Lower leg skin (tissue), 3 donors: ENCODE data around the gene EYA2.

Source experiments
- CTCF ChIP-seq, 3 donors: fragments of 450-650 bp; IDR thresholded peaks; one replicate each; pipeline ENCODE4 v1.5.1; 2016; ENCODE audit warnings: antibody characterized with exemption in 3 of 3, mild to moderate bottlenecking in 3 of 3, moderate library complexity in 2 of 3
- POLR2A ChIP-seq, 2 donors: fragments of 450-650 bp; IDR thresholded peaks; one replicate each; pipeline ENCODE4 v1.6.1; 2016 to 2017; ENCODE audit warnings: antibody characterized with exemption in 2 of 2, mild to moderate bottlenecking in 1 of 2, moderate library complexity in 1 of 2

GRCh38 chr20:46903256-46903655, 8.6 kb downstream of the EYA2 start:
- no peak for TF ChIP-seq CTCF (IDR thresholded peaks at IDR 0.05)
- no peak for TF ChIP-seq POLR2A (IDR thresholded peaks at IDR 0.05)
